ENCODE data around the gene ZMYM2. TPM values are rescaled to one million over a fixed set of nuclear protein-coding genes. Genes with fewer than 3 reads are reported as not detected.

ZMYM2 gene
- total and polyA plus RNA-seq, 10 of the 15 experiments (the other 5 are each of a cell fraction or from before 2014, with no cell fraction given): 9.5 to 60.4 (median 34.6) TPM

- TF ChIP-seq NKRF (conservative IDR thresholded peaks at IDR 0.05): no peak
Measured at GRCh38 chr13:20001366-20002190, 43.1 kb downstream of the ZMYM2 start (continued).

- Histone ChIP-seq H3K9me3 (replicated peaks; ENCODE audit: control insufficient read depth, insufficient read depth, low read length) (no peaks in the 10 kb centered on the region; the same call in 2 of the 3 replicates), H4K20me1 (ENCODE audit: control insufficient read depth, insufficient read depth) (no peaks in the 10 kb centered on the region), H3K4me3 (no peak overlapping the region), H3K9ac (ENCODE audit: control insufficient read depth, insufficient read depth, low read length) (no peak overlapping the region), H2AFZ (ENCODE audit: control insufficient read depth, low read depth, low read length) (no peak overlapping the region), H3K27me3 (replicated peaks in 1 of 2; ENCODE audit: control insufficient read depth in 2 of 2, insufficient read depth in 2 of 2, low read length in 1 of 2) (no peaks in the 10 kb centered on the region), H3K27ac (ENCODE audit: control insufficient read depth, insufficient read depth) (no peak overlapping the region), H3K36me3 (ENCODE audit: control insufficient read depth in 2 of 2, insufficient read depth in 2 of 2, low read length in 1 of 2) (peaks cover 0 to 16% of the 10 kb centered on the region in 2 experiments; a peak in 3 of 4 replicates), H3K4me2 (ENCODE audit: control insufficient read depth, insufficient read depth) (no peak overlapping the region), H3K79me2 (ENCODE audit: control insufficient read depth, insufficient read depth, low read length) (peaks cover 5% of the 10 kb centered on the region), H3K4me1 (ENCODE audit: control insufficient read depth, insufficient read depth, low read length) (no peaks in the 10 kb centered on the region)
- intact Hi-C loops (cut with micrococcal nuclease; ENCODE audit: unreplicated experiment): no loop called here
- DNase-seq (ENCODE audit: low read depth, low spot score) (no peak), FAIRE-seq (no peak), ATAC-seq (no peak)
- POLR2A ChIA-PET: no interaction called here
- no TSS peak for BruUV-seq (replicated peaks)
- RAD21 ChIA-PET (ENCODE audit: unreplicated experiment): interaction anchor here (1.3 kb wide), 1 partner anchor 18 kb away, joined by 6 read pairs; no protein-coding TSS in a partner anchor
- CTCF ChIA-PET: interaction anchor here (1.1 kb wide), 1 partner anchor 18 kb away, joined by 6 read pairs; no protein-coding TSS in a partner anchor
- TF ChIP-seq MTA2 (IDR thresholded peaks at IDR 0.05; ENCODE audit: low read depth) (no peak), TAF1 (IDR thresholded peaks at IDR 0.05; ENCODE audit: borderline replicate concordance, low read depth, low read length) (no peak), IKZF2 (IDR thresholded peaks at IDR 0.05) (no peak), ELK1 (IDR thresholded peaks at IDR 0.05; ENCODE audit: low read depth, low read length) (no peak), ETV6 (conservative IDR thresholded peaks at IDR 0.05 in 1 of 2, IDR thresholded peaks at IDR 0.05 in 1 of 2; ENCODE audit: borderline replicate concordance in 1 of 2, low read depth in 1 of 2) (no peak), SUZ12 (IDR thresholded peaks at IDR 0.05; ENCODE audit: unreplicated experiment) (no peak), EGR1 (IDR thresholded peaks at IDR 0.05; ENCODE audit: borderline replicate concordance in 1 of 2, low read depth in 2 of 2, low read length in 2 of 2) (no peak), TARDBP (IDR thresholded peaks at IDR 0.05; ENCODE audit: borderline replicate concordance) (no peak), MTA3 (IDR thresholded peaks at IDR 0.05; ENCODE audit: borderline replicate concordance, low read length) (no peak), POU2F2 (IDR thresholded peaks at IDR 0.05; ENCODE audit: borderline replicate concordance, low read depth, low read length) (no peak), YBX1 (IDR thresholded peaks at IDR 0.05) (no peak), MAX (IDR thresholded peaks at IDR 0.05; ENCODE audit: low read depth, low read length) (no peak)
- WGBS (ENCODE audit: insufficient coverage, insufficient replicate concordance, low lambda C conversion rate, missing lambda C conversion rate): 86% methylated on average over 3 of the region's 3 CpGs
- SMC1A ChIA-PET (ENCODE audit: uncharacterized antibody, unreplicated experiment): interaction anchor here (0.8 to 1.2 kb wide), 2 partner anchors 9 to 49 kb away, joined by 3 read pairs; no protein-coding TSS in a partner anchor
- in situ Hi-C loops (cut with MboI): no loop called here
Measured at GRCh38 chr13:20002787-20003186, 44.3 kb downstream of the ZMYM2 start.
